IMR-90 (cell line): ENCODE data around the gene LY9. TPM values are rescaled to one million over a fixed set of nuclear protein-coding genes. Genes with fewer than 3 reads are reported as not detected.

ENCODE experiments used
- ATAC-seq: fragments of 200-7000 bp; cut with Tn5 transposase; 2 replicates; pipeline ENCODE4 v1.9.1; 2020; ENCODE audit warnings: low read depth, mild to moderate bottlenecking, moderate library complexity
- BruUV-seq: library from RNA; stranded (reverse); fragments of 400-500 nt; replicated peaks from 2 replicates; lab custom pipeline; 2021; lab: Mats Ljungman, UMichigan
- CTCF ChIA-PET: fragments of 300-600 bp; formaldehyde crosslinking; extraction: SDS; loops from one replicate; lab custom pipeline; 2021; ENCODE audit warnings: antibody characterized with exemption; lab: Yijun Ruan, JAX
- POLR2A ChIA-PET: fragments of 300-600 bp; sonication (Branson Sonifier 250); formaldehyde crosslinking; loops from one replicate; lab custom pipeline; 2022; ENCODE audit warnings: antibody characterized with exemption; ENCODE audit not compliant: unreplicated experiment; lab: Charles Lee
- DNase-seq: peaks from one replicate; pipeline ENCODE4 v3.0.0; 2013
- H2AFZ ChIP-seq: replicated peaks from 2 replicates; pipeline ENCODE3; 2013; ENCODE audit warnings: low read length, mild to moderate bottlenecking; ENCODE audit not compliant: poor library complexity
- H2AK5ac ChIP-seq: 2 replicates; pipeline ENCODE4 v1.6.1; 2013; ENCODE audit warnings: low read depth, low read length, inconsistent platforms
- H2AK9ac ChIP-seq: replicated peaks from 2 replicates; pipeline ENCODE3; 2013; ENCODE audit warnings: mild to moderate bottlenecking, low read depth, low read length, moderate library complexity; ENCODE audit not compliant: poor library complexity
- H2BK120ac ChIP-seq: 2 replicates; pipeline ENCODE4 v1.6.1; 2013; ENCODE audit warnings: low read depth, low read length, inconsistent platforms
- H2BK15ac ChIP-seq: 3 replicates; pipeline ENCODE4 v1.6.1; 2013; ENCODE audit warnings: low read depth, low read length, inconsistent platforms
- H2BK20ac ChIP-seq: 2 replicates; pipeline ENCODE4 v1.6.1; 2013; ENCODE audit warnings: low read depth, mild to moderate bottlenecking, inconsistent platforms, low read length, moderate library complexity
- H2BK5ac ChIP-seq: 2 replicates; pipeline ENCODE4 v1.6.1; 2013; ENCODE audit warnings: mild to moderate bottlenecking, low read depth, low read length, inconsistent platforms; ENCODE audit not compliant: poor library complexity, severe bottlenecking
- H3K14ac ChIP-seq: replicated peaks from 2 replicates; pipeline ENCODE4 v1.6.1; 2013; ENCODE audit warnings: low read depth, low read length, inconsistent platforms
- H3K18ac ChIP-seq: 2 replicates; pipeline ENCODE4 v1.6.1; 2013; ENCODE audit warnings: low read depth, low read length, control low read depth
- H3K23ac ChIP-seq: 2 replicates; pipeline ENCODE4 v1.6.1; 2013; ENCODE audit warnings: low read depth, low read length, inconsistent platforms
- H3K27ac ChIP-seq: 2 replicates; pipeline ENCODE4 v1.5.1; 2013; ENCODE audit warnings: mild to moderate bottlenecking, control low read depth, low read length; ENCODE audit not compliant: insufficient read depth
- H3K27me3 ChIP-seq: 2 replicates; pipeline ENCODE4 v1.6.1; 2013; ENCODE audit warnings: low read length; ENCODE audit not compliant: control insufficient read depth, insufficient read depth
- H3K36me3 ChIP-seq: 2 replicates; pipeline ENCODE4 v1.6.1; 2013; ENCODE audit warnings: low read length, mixed read lengths; ENCODE audit not compliant: control insufficient read depth, insufficient read depth
- H3K4ac ChIP-seq: 2 replicates; pipeline ENCODE4 v1.6.1; 2013; ENCODE audit warnings: low read depth, low read length, inconsistent platforms
- H3K4me1 ChIP-seq: 2 replicates; pipeline ENCODE4 v1.6.1; 2013; ENCODE audit warnings: low read length, mixed read lengths; ENCODE audit not compliant: control insufficient read depth, insufficient read depth
- H3K4me2 ChIP-seq: 2 replicates; pipeline ENCODE4 v1.6.1; 2013; ENCODE audit warnings: low read depth, mild to moderate bottlenecking, control low read depth, low read length, moderate library complexity
- H3K4me3 ChIP-seq: 2 replicates; pipeline ENCODE4 v1.5.1; 2013; ENCODE audit warnings: low read depth, mild to moderate bottlenecking, control low read depth, low read length, moderate library complexity; ENCODE audit not compliant: insufficient read depth
- H3K56ac ChIP-seq: 2 replicates; pipeline ENCODE4 v1.6.1; 2013; ENCODE audit warnings: low read length, inconsistent platforms; ENCODE audit not compliant: insufficient read depth; ENCODE audit errors: extremely low read depth
- H3K79me1 ChIP-seq, 2 experiments: 2 replicates each; pipeline ENCODE4 v1.6.1; 2013; ENCODE audit warnings: low read length in 2 of 2, inconsistent platforms in 1 of 2, low read depth in 1 of 2
- H3K9ac ChIP-seq: 2 replicates; pipeline ENCODE4 v1.6.1; 2013; ENCODE audit warnings: low read depth, low read length, control low read depth
- H3K9me1 ChIP-seq: 2 replicates; pipeline ENCODE4 v1.6.1; 2013; ENCODE audit warnings: low read length, inconsistent platforms; ENCODE audit not compliant: insufficient read depth
- H3K9me3 ChIP-seq: 2 replicates; pipeline ENCODE4 v1.6.1; 2013; ENCODE audit warnings: low read length; ENCODE audit not compliant: control insufficient read depth, insufficient read depth
- H4K20me1 ChIP-seq: 2 replicates; pipeline ENCODE4 v1.6.1; 2013; ENCODE audit warnings: low read length, inconsistent platforms; ENCODE audit not compliant: insufficient read depth
- H4K5ac ChIP-seq: 2 replicates; pipeline ENCODE4 v1.6.1; 2013; ENCODE audit warnings: mild to moderate bottlenecking, low read depth, low read length, control low read depth
- H4K8ac ChIP-seq, 2 experiments: 2 replicates each; pipeline ENCODE4 v1.6.1; 2013; ENCODE audit warnings: low read depth in 2 of 2, low read length in 2 of 2, control low read depth in 1 of 2, inconsistent platforms in 1 of 2
- H4K91ac ChIP-seq: 2 replicates; pipeline ENCODE4 v1.6.1; 2013; ENCODE audit warnings: low read depth, low read length, inconsistent platforms; ENCODE audit not compliant: insufficient read depth
- BHLHE40 ChIP-seq: fragments of 150-350 bp; IDR thresholded peaks from 2 replicates; pipeline ENCODE4 v1.6.1; 2016; ENCODE audit warnings: mild to moderate bottlenecking, low read depth, low read length
- CEBPB ChIP-seq: IDR thresholded peaks from 2 replicates; pipeline ENCODE4 v1.6.1; 2012; ENCODE audit warnings: low read depth, low read length, improper control_type of control experiment
- ELK1 ChIP-seq: fragments of 150-350 bp; IDR thresholded peaks from 2 replicates; pipeline ENCODE4 v1.6.1; 2016; ENCODE audit warnings: low read depth, mild to moderate bottlenecking, low read length, moderate library complexity, borderline replicate concordance
- MXI1 ChIP-seq: IDR thresholded peaks from 2 replicates; pipeline ENCODE4 v1.6.1; 2012; ENCODE audit warnings: low read depth, mild to moderate bottlenecking, low read length, moderate library complexity, borderline replicate concordance
- RAD21 ChIP-seq: IDR thresholded peaks from 2 replicates; pipeline ENCODE4 v1.6.1; 2012; ENCODE audit warnings: low read length, improper control_type of control experiment
- RCOR1 ChIP-seq: IDR thresholded peaks from 2 replicates; pipeline ENCODE4 v1.6.1; 2012; ENCODE audit warnings: mild to moderate bottlenecking, low read length, improper control_type of control experiment; ENCODE audit not compliant: insufficient replicate concordance
- USF2 ChIP-seq: fragments of 150-350 bp; IDR thresholded peaks from 2 replicates; pipeline ENCODE4 v1.6.1; 2017; ENCODE audit warnings: mild to moderate bottlenecking, antibody characterized with exemption, low read length, low read depth
- WGBS, 2 experiments: methylation state at CpG; one replicate each; pipeline versions ENCODE4 v1.1.5 to v1.1.7; 2013; ENCODE audit warnings: missing lambda C conversion rate in 2 of 2; ENCODE audit not compliant: insufficient read length in 1 of 2; ENCODE audit errors: extremely low coverage in 2 of 2; 5-methylcytosine and 5-hydroxymethylcytosine counted together
- dilution Hi-C: fragments of 300-500 bp; cut with HindIII; formaldehyde crosslinking; loops from one replicate; pipeline ENCODE4 v1.14.3; 2018; ENCODE audit warnings: low sequenced_read_pairs; ENCODE audit not compliant: unreplicated experiment
- in situ Hi-C: fragments of 300-500 bp; cut with MboI; formaldehyde crosslinking; loops from 3 replicates; pipeline ENCODE4 v1.14.3; 2019; ENCODE audit warnings: low sequenced_read_pairs, inconsistent platforms, mixed read lengths
- intact Hi-C: fragments of 100-400 bp; cut with micrococcal nuclease; formaldehyde crosslinking; loops from 2 replicates; pipeline ENCODE4 v1.10.0; 2022
- polyA plus RNA-seq, 3 experiments: library from polyadenylated mRNA; depleted of rRNA; stranded (reverse); fragments of >200 nt; gene quantifications; 2 replicates each; pipeline ENCODE4 v1.2.3, GENCODE V29; 2012; ENCODE audit warnings: low replicate concordance in 1 of 3
- total RNA-seq: library from RNA; depleted of rRNA; stranded (reverse); fragments of >200 nt; gene quantifications from 2 replicates; pipeline ENCODE4 v1.2.3, GENCODE V29; 2012

The LY9 gene
- total and polyA plus RNA-seq, 2 of the 4 experiments (the other 2 are of a cell fraction), result not detected

- dilution Hi-C loops (no loop called here), intact Hi-C loops (no loop called here), in situ Hi-C loops (no loop called here)
- Histone ChIP-seq H3K56ac (no peak overlapping the region), H2BK15ac (no peak overlapping the region), H3K14ac (no peak overlapping the region), H3K36me3 (no peaks in the 10 kb centered on the region), H4K5ac (no peak overlapping the region), H3K4me2 (no peak overlapping the region), H2BK5ac (no peak overlapping the region), H2BK20ac (no peak overlapping the region), H3K9me3 (no peaks in the 10 kb centered on the region), H4K91ac (no peak overlapping the region), H3K18ac (no peak overlapping the region), H2AK9ac (peak overlapping the region; percentile 23), H3K27me3 (no peaks in the 10 kb centered on the region), H4K20me1 (no peaks in the 10 kb centered on the region), H3K4me1 (no peaks in the 10 kb centered on the region), H2AFZ (no peak overlapping the region), H3K4ac (no peak overlapping the region), H2BK120ac (no peak overlapping the region), H3K27ac (no peak overlapping the region), H4K8ac (no peak overlapping the region), H3K79me1 (no peaks in the 10 kb centered on the region), H3K9me1 (no peaks in the 10 kb centered on the region), H3K4me3 (no peak overlapping the region), H3K9ac (no peak overlapping the region), H2AK5ac (no peak overlapping the region), H3K23ac (no peak overlapping the region)
- ATAC-seq (no peak), DNase-seq (no peak)
- no TSS peak for BruUV-seq
- TF ChIP-seq ELK1 (no peak), RAD21 (no peak), MXI1 (no peak), BHLHE40 (no peak), CEBPB (no peak), RCOR1 (no peak), USF2 (no peak)
- ChIA-PET POLR2A (no interaction called here), CTCF (interaction anchor here (0.8 kb wide), 1 partner anchor 12 kb away, joined by 3 read pairs; no protein-coding TSS in a partner anchor)
- no CpG with 5 or more reads among the region's 2 CpGs for WGBS, 2 experiments
Observed at GRCh38 chr1:160780398-160780755, 15.6 kb upstream of the LY9 start.
